ENCODE results near the gene TMEM179.
A peak's percentile ranks its signal among the peaks of the same experiment; 100 is the strongest.
"Not testable (repeated sequence)": the region's sequence is repeated elsewhere in the genome, so short reads cannot be mapped to it uniquely, and the experiment has no call there.

The TMEM179 gene

GRCh38 chr14:104604458-104605449 is at the start of gene TMEM179:
Gene TMEM179 (minus strand): TSS chr14:104604772. CDS start chr14:104604741, 31 bp downstream.
- DNase-seq = peak; percentile 45

GRCh38 chr14:104654119-104654518 is 49.5 kb upstream of the TMEM179 start:
- no peak for DNase-seq

GRCh38 chr14:104653130-104653920 is 48.8 kb upstream of the TMEM179 start:
- not testable (repeated sequence) for DNase-seq

- no peak for DNase-seq
These were observed 47.8 kb upstream of the TMEM179 start for GRCh38 chr14:104652386-104652785.

GRCh38 chr14:104651876-104652260 is 47.3 kb upstream of the TMEM179 start:
- DNase-seq = no peak

- no peak for DNase-seq
These were observed 46.7 kb upstream of the TMEM179 start for GRCh38 chr14:104650981-104651875.

GRCh38 chr14:104650057-104650980 is 45.7 kb upstream of the TMEM179 start:
- peak; percentile 50 for DNase-seq

- no peak for DNase-seq
These were observed 43.0 kb upstream of the TMEM179 start for GRCh38 chr14:104647467-104648043.

GRCh38 chr14:104644656-104645378 is 40.2 kb upstream of the TMEM179 start:
- no peak for DNase-seq

- no peak for DNase-seq
These were observed 39.6 kb upstream of the TMEM179 start for GRCh38 chr14:104644091-104644635.

GRCh38 chr14:104643306-104643705 is 38.7 kb upstream of the TMEM179 start:
- no peak for DNase-seq

- no peak for DNase-seq
These were observed 37.9 kb upstream of the TMEM179 start for GRCh38 chr14:104642540-104642868.

- DNase-seq = no peak
These were observed 37.4 kb upstream of the TMEM179 start for GRCh38 chr14:104641753-104642539.

- DNase-seq = no peak
These were observed 36.1 kb upstream of the TMEM179 start for GRCh38 chr14:104640681-104641080.

GRCh38 chr14:104639885-104640548 is 35.4 kb upstream of the TMEM179 start:
- peak; percentile 74 for DNase-seq

GRCh38 chr14:104639471-104639870 is 34.9 kb upstream of the TMEM179 start:
- no peak for DNase-seq

- no peak for DNase-seq
These were observed 34.4 kb upstream of the TMEM179 start for GRCh38 chr14:104638927-104639450.

GRCh38 chr14:104638190-104638589 is 33.6 kb upstream of the TMEM179 start:
- no peak for DNase-seq
